Osteocyte (in vitro differentiated cells): ENCODE measurements around the gene MMADHC. TPM values are rescaled to one million over a fixed set of nuclear protein-coding genes. Genes with fewer than 3 reads are reported as not detected.

Experiments used
- DNase-seq: peaks from one replicate; pipeline ENCODE4 v3.0.0; 2021; ENCODE audit warnings: mixed read lengths; ENCODE audit not compliant: unreplicated experiment; ENCODE audit errors: extremely low spot score
- H3K27ac Mint-ChIP-seq: one replicate; pipeline ENCODE4 v1.8.0; 2021; ENCODE audit warnings: mild to moderate bottlenecking, mixed read lengths; ENCODE audit not compliant: unreplicated experiment
- H3K27me3 Mint-ChIP-seq: one replicate; pipeline ENCODE4 v1.8.0; 2021; ENCODE audit warnings: mixed read lengths; ENCODE audit not compliant: unreplicated experiment
- H3K36me3 Mint-ChIP-seq: one replicate; pipeline ENCODE4 v1.8.0; 2021; ENCODE audit warnings: mixed read lengths; ENCODE audit not compliant: unreplicated experiment
- H3K4me1 Mint-ChIP-seq: one replicate; pipeline ENCODE4 v1.8.0; 2021; ENCODE audit warnings: mixed read lengths; ENCODE audit not compliant: unreplicated experiment
- H3K4me3 Mint-ChIP-seq: one replicate; pipeline ENCODE4 v1.8.0; 2021; ENCODE audit warnings: mild to moderate bottlenecking, moderate library complexity, mixed read lengths; ENCODE audit not compliant: unreplicated experiment
- H3K9me3 Mint-ChIP-seq: one replicate; pipeline ENCODE4 v1.8.0; 2021; ENCODE audit warnings: mixed read lengths; ENCODE audit not compliant: unreplicated experiment
- CTCF ChIP-seq: fragments of 200-600 bp; sonication (generic); IDR thresholded peaks from 2 replicates; pipeline ENCODE4 v1.5.0; 2021; ENCODE audit warnings: antibody characterized with exemption, mild to moderate bottlenecking, moderate library complexity
- total RNA-seq: library from RNA; stranded (reverse); gene quantifications from 2 replicates; pipeline ENCODE4 v1.2.1, GENCODE V29; 2021

The MMADHC gene
- total RNA-seq, 1 donor from 2014 or later, result 96.6 TPM

DNA sequence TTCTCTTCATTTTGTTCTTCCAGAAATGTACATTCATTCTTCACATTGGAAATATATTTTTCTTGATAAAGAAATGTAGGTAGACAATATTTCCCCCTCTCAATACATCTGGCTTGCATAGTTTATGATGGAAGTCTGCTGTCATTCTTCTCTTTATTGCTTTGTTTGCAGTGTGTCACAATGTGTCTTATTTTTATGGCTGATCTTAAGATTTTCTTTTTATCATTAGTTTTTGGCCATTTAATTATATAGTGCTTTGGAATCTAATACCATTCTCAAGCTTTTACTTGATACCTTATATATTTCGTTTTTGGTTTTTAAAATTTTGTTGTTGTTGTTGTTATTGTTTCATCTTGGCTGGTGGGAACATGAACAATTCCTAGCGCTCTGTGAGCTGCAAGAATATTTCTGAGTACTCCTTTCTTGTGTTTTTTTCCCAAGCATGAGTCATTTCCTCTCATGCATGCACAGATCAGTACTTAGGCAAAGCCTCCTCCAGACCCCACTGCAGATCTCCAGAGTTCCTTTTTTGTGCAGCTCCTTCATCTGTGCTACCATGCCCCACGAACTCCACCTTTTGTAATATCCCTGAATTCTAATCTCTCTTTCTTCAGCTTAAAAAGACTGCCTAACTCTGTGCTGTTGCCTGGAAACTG is 13.7 kb upstream of the MMADHC start:
- Mint-ChIP-seq H3K4me1 (peaks cover 22% of the 10 kb centered on the region), H3K27ac (no peak overlapping the region), H3K4me3 (no peak overlapping the region), H3K27me3 (no peaks in the 10 kb centered on the region), H3K9me3 (peaks cover 33% of the 10 kb centered on the region), H3K36me3 (peaks cover 20% of the 10 kb centered on the region)
- DNase-seq, result no peak
- no peak for TF ChIP-seq CTCF

GRCh38 chr2:149597668-149598326 is 10.2 kb upstream of the MMADHC start:
- H3K36me3 Mint-ChIP-seq, result peaks cover 16% of the 10 kb centered on the region
- peak overlapping the region; percentile 50 for H3K4me3 Mint-ChIP-seq
- peaks cover 22% of the 10 kb centered on the region for H3K9me3 Mint-ChIP-seq
- TF ChIP-seq CTCF, result peak; percentile 89
- peak overlapping the region; percentile 56 for H3K27ac Mint-ChIP-seq
- peak; percentile 85 for DNase-seq
- no peaks in the 10 kb centered on the region for H3K27me3 Mint-ChIP-seq
- peaks cover 29% of the 10 kb centered on the region for H3K4me1 Mint-ChIP-seq

- TF ChIP-seq CTCF, result no peak
- Mint-ChIP-seq H3K27ac (no peak overlapping the region), H3K4me3 (no peak overlapping the region)
Measured at GRCh38 chr2:149597050-149597667, 9.6 kb upstream of the MMADHC start.

DNA sequence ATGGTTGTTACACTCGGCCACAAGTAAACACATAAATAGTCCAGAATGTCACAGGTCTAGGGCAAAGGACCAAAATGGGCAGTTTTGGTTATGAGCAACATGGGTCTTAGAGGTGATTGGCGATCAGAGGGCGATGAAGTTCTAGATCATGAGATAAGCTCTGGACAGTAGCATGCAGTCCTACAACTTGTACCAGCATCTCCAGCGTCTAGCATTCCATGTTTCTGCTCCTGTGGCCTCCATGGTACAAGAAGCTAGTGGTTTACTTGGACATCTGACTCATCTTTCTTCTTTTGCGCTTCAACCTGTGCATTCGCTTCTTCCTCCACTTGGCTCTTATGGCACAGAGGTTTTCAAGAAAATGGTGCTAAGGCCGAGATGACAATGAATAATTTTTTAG is 8.9 kb upstream of the MMADHC start:
- Mint-ChIP-seq H3K36me3 (peaks cover 11% of the 10 kb centered on the region), H3K9me3 (peaks cover 16% of the 10 kb centered on the region), H3K4me3 (no peak overlapping the region), H3K27me3 (no peaks in the 10 kb centered on the region), H3K27ac (no peak overlapping the region), H3K4me1 (peaks cover 27% of the 10 kb centered on the region)
- no peak for TF ChIP-seq CTCF
- DNase-seq, result no peak

More at GRCh38 chr2:149597050-149597667, 9.6 kb upstream of the MMADHC start:
- H3K9me3 Mint-ChIP-seq, result peaks cover 22% of the 10 kb centered on the region
- peaks cover 29% of the 10 kb centered on the region for H3K4me1 Mint-ChIP-seq
- H3K27me3 Mint-ChIP-seq, result no peaks in the 10 kb centered on the region
- DNase-seq, result no peak
- H3K36me3 Mint-ChIP-seq, result peaks cover 16% of the 10 kb centered on the region
